PC-3 (cell line): ENCODE data around the gene PSD. TPM values are rescaled to one million over a fixed set of nuclear protein-coding genes. Genes with fewer than 3 reads are reported as not detected.

Source experiments
- ATAC-seq: fragments of 200-7000 bp; cut with Tn5 transposase; 2 replicates; pipeline ENCODE4 v1.9.1; 2020; ENCODE audit warnings: mild to moderate bottlenecking, moderate library complexity
- BruUV-seq: library from RNA; stranded (reverse); fragments of 400-500 nt; replicated peaks from 2 replicates; lab custom pipeline; 2021; lab: Mats Ljungman, UMichigan
- CTCF ChIA-PET: fragments of 300-600 bp; sonication (Branson Sonifier 250); formaldehyde crosslinking; loops from one replicate; lab custom pipeline; 2022; ENCODE audit warnings: antibody characterized with exemption; lab: Charles Lee
- POLR2A ChIA-PET: fragments of 300-600 bp; sonication (Branson Sonifier 250); formaldehyde crosslinking; loops from one replicate; lab custom pipeline; 2022; ENCODE audit warnings: antibody characterized with exemption; ENCODE audit not compliant: unreplicated experiment; lab: Charles Lee
- DNase-seq: peaks from one replicate; pipeline ENCODE4 v3.0.0-alpha.2; 2015
- H2AFZ ChIP-seq: fragments of 300-600 bp; sonication (generic); 2 replicates; pipeline ENCODE4 v1.6.0; 2016; ENCODE audit warnings: antibody characterized with exemption, low read length
- H3F3A ChIP-seq: fragments of 300-600 bp; sonication (generic); one replicate; pipeline ENCODE4 v1.6.0; 2017; ENCODE audit warnings: antibody characterized with exemption, low read length, control low read depth, mild to moderate bottlenecking; ENCODE audit not compliant: unreplicated experiment
- H3K27ac ChIP-seq: fragments of 300-600 bp; sonication (generic); 2 replicates; pipeline ENCODE4 v1.5.1; 2016; ENCODE audit warnings: mild to moderate bottlenecking, low read length
- H3K27me3 ChIP-seq: fragments of 300-600 bp; sonication (generic); 2 replicates; pipeline ENCODE4 v1.6.1; 2016; ENCODE audit warnings: low read length, mixed read lengths
- H3K36me3 ChIP-seq: fragments of 300-600 bp; sonication (generic); 2 replicates; pipeline ENCODE4 v1.6.1; 2016; ENCODE audit warnings: low read depth, mixed run types, low read length, mixed read lengths
- H3K4me1 ChIP-seq: fragments of 300-600 bp; sonication (generic); 2 replicates; pipeline ENCODE4 v1.5.1; 2016; ENCODE audit warnings: low read length; ENCODE audit not compliant: insufficient read depth
- H3K4me2 ChIP-seq: fragments of 300-600 bp; sonication (generic); 2 replicates; pipeline ENCODE4 v1.6.0; 2016; ENCODE audit warnings: low read length
- H3K4me3 ChIP-seq: fragments of 300-600 bp; sonication (generic); 2 replicates; pipeline ENCODE4 v1.5.1; 2016; ENCODE audit warnings: mild to moderate bottlenecking, low read length, mixed read lengths
- H3K79me2 ChIP-seq: fragments of 300-600 bp; sonication (generic); 2 replicates; pipeline ENCODE4 v1.6.1; 2017; ENCODE audit warnings: low read length, mixed read lengths
- H3K9ac ChIP-seq: fragments of 300-600 bp; sonication (generic); 2 replicates; pipeline ENCODE4 v1.6.0; 2016; ENCODE audit warnings: mild to moderate bottlenecking, low read length
- H3K9me2 ChIP-seq: fragments of 300-600 bp; sonication (generic); replicated peaks from 2 replicates; pipeline ENCODE4 v1.6.1; 2016; ENCODE audit warnings: mixed run types, low read length, mixed read lengths
- H3K9me3 ChIP-seq: fragments of 300-600 bp; sonication (generic); 2 replicates; pipeline ENCODE4 v1.6.1; 2016; ENCODE audit warnings: low read length, mixed read lengths
- H4K20me1 ChIP-seq: fragments of 300-600 bp; sonication (generic); 2 replicates; pipeline ENCODE4 v1.6.1; 2016; ENCODE audit warnings: low read length, mixed read lengths
- EZH2 ChIP-seq: fragments of 300-600 bp; sonication (generic); IDR thresholded peaks from one replicate; pipeline ENCODE4 v1.6.1; 2017; ENCODE audit warnings: antibody characterized with exemption, mild to moderate bottlenecking, low read length; ENCODE audit not compliant: unreplicated experiment
- EZH2phosphoT487 ChIP-seq: fragments of 300-600 bp; sonication (generic); IDR thresholded peaks from 2 replicates; pipeline ENCODE4 v1.6.1; 2018; ENCODE audit warnings: mild to moderate bottlenecking, antibody characterized with exemption, low read length, borderline replicate concordance
- intact Hi-C: fragments of 100-400 bp; cut with micrococcal nuclease; formaldehyde crosslinking; loops from 2 replicates; pipeline ENCODE4 v1.9.0; 2023
- total RNA-seq: library from RNA; depleted of rRNA; stranded (reverse); fragments of >200 nt; gene quantifications from 2 replicates; pipeline ENCODE4 v1.2.3, GENCODE V29; 2014
- TF ChIP-seq, protein P1 (sequence below): fragments of 300-600 bp; sonication (generic); conservative IDR thresholded peaks from 2 replicates; pipeline ENCODE4 v1.5.1; 2017; ENCODE audit warnings: antibody characterized with exemption, low read depth, mild to moderate bottlenecking, low read length

The PSD gene
- total RNA-seq, 1 experiment from 2014 or later: 0.22 TPM

GRCh38 chr10:102429468-102429867 is 10.9 kb upstream of the PSD start:
- ChIA-PET CTCF (no interaction called here), POLR2A (no interaction called here)
- Histone ChIP-seq H3K4me1 (peaks cover 5% of the 10 kb centered on the region; the same call in 1 of the 2 replicates), H3K27me3 (no peaks in the 10 kb centered on the region), H3K9me3 (no peaks in the 10 kb centered on the region), H3K27ac (no peak overlapping the region), H3K9ac (no peak overlapping the region), H3K9me2 (no peaks in the 10 kb centered on the region), H3F3A (no peaks in the 10 kb centered on the region), H3K4me3 (no peak overlapping the region), H3K79me2 (peaks cover 11% of the 10 kb centered on the region; the same call in 1 of the 2 replicates), H3K36me3 (no peaks in the 10 kb centered on the region), H2AFZ (no peak overlapping the region), H4K20me1 (no peaks in the 10 kb centered on the region), H3K4me2 (no peak overlapping the region)
- TF ChIP-seq, protein P1, sequence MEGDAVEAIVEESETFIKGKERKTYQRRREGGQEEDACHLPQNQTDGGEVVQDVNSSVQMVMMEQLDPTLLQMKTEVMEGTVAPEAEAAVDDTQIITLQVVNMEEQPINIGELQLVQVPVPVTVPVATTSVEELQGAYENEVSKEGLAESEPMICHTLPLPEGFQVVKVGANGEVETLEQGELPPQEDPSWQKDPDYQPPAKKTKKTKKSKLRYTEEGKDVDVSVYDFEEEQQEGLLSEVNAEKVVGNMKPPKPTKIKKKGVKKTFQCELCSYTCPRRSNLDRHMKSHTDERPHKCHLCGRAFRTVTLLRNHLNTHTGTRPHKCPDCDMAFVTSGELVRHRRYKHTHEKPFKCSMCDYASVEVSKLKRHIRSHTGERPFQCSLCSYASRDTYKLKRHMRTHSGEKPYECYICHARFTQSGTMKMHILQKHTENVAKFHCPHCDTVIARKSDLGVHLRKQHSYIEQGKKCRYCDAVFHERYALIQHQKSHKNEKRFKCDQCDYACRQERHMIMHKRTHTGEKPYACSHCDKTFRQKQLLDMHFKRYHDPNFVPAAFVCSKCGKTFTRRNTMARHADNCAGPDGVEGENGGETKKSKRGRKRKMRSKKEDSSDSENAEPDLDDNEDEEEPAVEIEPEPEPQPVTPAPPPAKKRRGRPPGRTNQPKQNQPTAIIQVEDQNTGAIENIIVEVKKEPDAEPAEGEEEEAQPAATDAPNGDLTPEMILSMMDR: no peak
- TF ChIP-seq EZH2 (no peak), EZH2phosphoT487 (no peak)
- DNase-seq (no peak), ATAC-seq (no peak)
- no TSS peak for BruUV-seq
- intact Hi-C loops: no loop called here

DNA sequence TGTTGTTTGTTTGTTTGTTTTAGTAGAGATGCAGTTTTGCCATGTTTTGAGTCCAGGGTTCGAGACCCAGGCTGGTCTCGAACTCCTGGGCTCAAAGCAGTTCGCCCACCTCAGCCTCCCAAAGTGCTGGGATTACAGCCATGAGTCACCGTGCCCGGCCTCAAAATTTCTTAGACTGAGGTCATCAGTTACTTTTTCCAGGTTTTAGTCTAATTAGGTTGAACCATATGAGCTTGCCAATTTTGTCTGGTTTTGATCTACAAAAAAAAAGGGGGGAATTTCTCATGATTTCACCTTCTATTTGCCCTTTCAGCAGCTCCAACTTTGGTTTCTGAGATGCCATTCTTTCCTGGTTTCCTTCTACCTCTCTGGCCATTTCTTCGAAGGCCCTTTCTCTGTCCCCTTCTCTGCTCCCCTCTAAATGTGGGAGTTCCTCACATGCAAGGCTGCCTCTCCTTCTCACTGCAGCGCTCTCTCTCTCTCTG is 8.3 kb upstream of the PSD start:
- H3K27ac ChIP-seq: no peak overlapping the region
- CTCF ChIA-PET: no interaction called here
- ATAC-seq (no peak), DNase-seq (no peak)
- H3K27me3 ChIP-seq: no peaks in the 10 kb centered on the region
- H3K9me2 ChIP-seq: no peaks in the 10 kb centered on the region
- POLR2A ChIA-PET: no interaction called here
- no peak overlapping the region for H3K9ac ChIP-seq
- H3K4me1 ChIP-seq: peaks cover 16% of the 10 kb centered on the region
- intact Hi-C loops: no loop called here
- no TSS peak for BruUV-seq
- H3K4me3 ChIP-seq: no peak overlapping the region
- no peaks in the 10 kb centered on the region for H3F3A ChIP-seq
- H3K4me2 ChIP-seq: no peak overlapping the region
- no peak overlapping the region for H2AFZ ChIP-seq
- TF ChIP-seq EZH2phosphoT487: no peak
- TF ChIP-seq EZH2: no peak
- TF ChIP-seq, protein P1: no peak
- H3K36me3 ChIP-seq: 0 out of 2 replicates have a peak, but pooled peaks cover 4% of the 10 kb centered on the region
- H4K20me1 ChIP-seq: no peaks in the 10 kb centered on the region
- H3K9me3 ChIP-seq: no peaks in the 10 kb centered on the region
- peaks cover 17% of the 10 kb centered on the region; the same call in 1 of the 2 replicates for H3K79me2 ChIP-seq

- CTCF ChIA-PET: no interaction called here
- H3K79me2 ChIP-seq: peaks cover 11% of the 10 kb centered on the region; the same call in 1 of the 2 replicates
Observed at GRCh38 chr10:102425444-102425843, 6.9 kb upstream of the PSD start.

More at GRCh38 chr10:102425444-102425843, 6.9 kb upstream of the PSD start:
- ATAC-seq (no peak), DNase-seq (no peak)
- H3K36me3 ChIP-seq: 0 out of 2 replicates have a peak, but pooled peaks cover 4% of the 10 kb centered on the region
- no peak for TF ChIP-seq EZH2
- TF ChIP-seq, protein P1: no peak
- TF ChIP-seq EZH2phosphoT487: no peak
- no TSS peak for BruUV-seq
- no peaks in the 10 kb centered on the region for H3K27me3 ChIP-seq
- intact Hi-C loops: no loop called here
- H3K4me2 ChIP-seq: no peak overlapping the region
- POLR2A ChIA-PET: interaction anchor here (0.6 kb wide), 1 partner anchor 198 kb away, joined by 3 read pairs; no protein-coding TSS in a partner anchor
- H3K9me2 ChIP-seq: no peaks in the 10 kb centered on the region
- peaks cover 12% of the 10 kb centered on the region for H3K4me1 ChIP-seq
- no peak overlapping the region for H3K4me3 ChIP-seq
- H3K27ac ChIP-seq: no peak overlapping the region
- H3F3A ChIP-seq: no peaks in the 10 kb centered on the region
- H2AFZ ChIP-seq: no peak overlapping the region
- H3K9me3 ChIP-seq: no peaks in the 10 kb centered on the region
- no peaks in the 10 kb centered on the region for H4K20me1 ChIP-seq
- no peak overlapping the region for H3K9ac ChIP-seq
